ENCODE measurements around the gene SLC1A5.
"Not testable (repeated sequence)": the region's sequence is repeated elsewhere in the genome, so short reads cannot be mapped to it uniquely, and the experiment has no call there.

GRCh38 chr19:46804432-46804831 lies 16.0 kb upstream of the SLC1A5 start:
- not testable (repeated sequence) for TF ChIP-seq CTCF (conservative IDR thresholded peaks at IDR 0.05); ZFX (IDR thresholded peaks at IDR 0.05)
